HEK293 (cell line): Measurements from ENCODE around the gene CA12.

Experiments used
- REST ChIP-seq: fragments of 450-650 bp; formaldehyde crosslinking; IDR thresholded peaks from 2 replicates; pipeline ENCODE4 v1.5.1; 2016; ENCODE audit warnings: missing biosample characterization, missing genetic modification characterization
- SCRT2 ChIP-seq: fragments of 450-650 bp; formaldehyde crosslinking; IDR thresholded peaks from 2 replicates; pipeline ENCODE4 v1.5.1; 2016; ENCODE audit warnings: missing biosample characterization, missing genetic modification characterization
- TCF7L2 ChIP-seq: IDR thresholded peaks from 2 replicates; pipeline ENCODE4 v1.6.1; 2011; ENCODE audit warnings: low read depth, mild to moderate bottlenecking, inconsistent platforms, low read length, moderate library complexity, borderline replicate concordance
- ZNF510 ChIP-seq: fragments of 450-650 bp; formaldehyde crosslinking; IDR thresholded peaks from 2 replicates; pipeline ENCODE4 v1.5.1; 2018; ENCODE audit warnings: mild to moderate bottlenecking, missing genetic modification characterization, missing biosample characterization; ENCODE audit not compliant: insufficient replicate concordance
- ZNF768 ChIP-seq: fragments of 450-650 bp; formaldehyde crosslinking; IDR thresholded peaks from 2 replicates; pipeline ENCODE4 v1.5.1; 2018; ENCODE audit warnings: missing biosample characterization, mild to moderate bottlenecking, missing genetic modification characterization
- ZNF777 ChIP-seq: fragments of 450-650 bp; formaldehyde crosslinking; IDR thresholded peaks from 2 replicates; pipeline ENCODE4 v1.5.1; 2017; ENCODE audit warnings: missing biosample characterization, missing genetic modification characterization, borderline replicate concordance
- ZNF792 ChIP-seq: fragments of 450-650 bp; formaldehyde crosslinking; IDR thresholded peaks from 2 replicates; pipeline ENCODE4 v1.5.1; 2016; ENCODE audit warnings: missing biosample characterization, missing genetic modification characterization
- TF ChIP-seq, protein P1 (sequence below): IDR thresholded peaks from 2 replicates; pipeline ENCODE4 v1.6.1; 2011; ENCODE audit warnings: mild to moderate bottlenecking, low read depth, low read length, borderline replicate concordance
- TF ChIP-seq, protein P2 (sequence below): fragments of 450-650 bp; formaldehyde crosslinking; IDR thresholded peaks from 2 replicates; pipeline ENCODE4 v1.5.1; 2016; ENCODE audit warnings: missing biosample characterization, missing genetic modification characterization

DNA sequence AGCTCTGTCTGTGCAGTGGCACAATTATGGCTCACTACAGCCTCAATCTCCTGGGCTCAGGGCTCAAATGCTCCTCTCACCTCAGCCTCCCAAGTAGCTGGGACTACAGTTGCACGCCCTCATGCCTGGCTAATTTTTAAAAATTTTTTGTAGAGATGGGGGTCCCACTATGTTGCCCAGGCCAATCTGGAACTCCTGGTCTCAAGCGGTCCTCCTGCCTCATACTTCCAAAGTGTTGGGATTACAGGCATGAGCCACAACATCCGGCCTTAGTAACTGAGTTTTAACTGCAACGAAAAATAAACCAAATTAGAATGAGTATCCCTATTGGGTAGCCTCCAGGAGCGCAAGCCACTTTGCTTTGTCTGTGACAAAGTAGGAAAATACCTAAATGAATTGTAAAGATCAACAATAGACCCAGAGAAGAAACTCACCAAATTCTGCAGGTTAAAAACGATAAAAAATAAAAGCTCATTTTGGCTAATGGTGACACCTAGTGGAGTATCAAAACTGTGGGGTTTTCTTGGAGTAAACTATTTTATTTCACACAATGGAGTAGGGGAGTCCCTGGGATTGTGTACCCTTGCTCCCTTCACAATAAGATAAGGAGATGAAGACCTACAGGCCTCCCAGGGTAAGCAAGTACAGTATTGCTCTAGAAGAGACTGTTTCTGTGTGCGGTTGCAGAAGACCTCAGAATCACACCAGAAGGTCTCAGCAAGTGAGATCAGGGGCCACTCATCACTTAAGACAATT, 21.0 kb upstream of the CA12 start:
- TF ChIP-seq ZNF792 (tag by site-specific recombination) (no peak), ZNF777 (tag by site-specific recombination) (no peak), ZNF768 (tag by site-specific recombination) (no peak), SCRT2 (tag by site-specific recombination) (no peak), ZNF510 (tag by site-specific recombination) (no peak), REST (tag by site-specific recombination) (no peak), TCF7L2 (no peak)
- TF ChIP-seq, protein P1, sequence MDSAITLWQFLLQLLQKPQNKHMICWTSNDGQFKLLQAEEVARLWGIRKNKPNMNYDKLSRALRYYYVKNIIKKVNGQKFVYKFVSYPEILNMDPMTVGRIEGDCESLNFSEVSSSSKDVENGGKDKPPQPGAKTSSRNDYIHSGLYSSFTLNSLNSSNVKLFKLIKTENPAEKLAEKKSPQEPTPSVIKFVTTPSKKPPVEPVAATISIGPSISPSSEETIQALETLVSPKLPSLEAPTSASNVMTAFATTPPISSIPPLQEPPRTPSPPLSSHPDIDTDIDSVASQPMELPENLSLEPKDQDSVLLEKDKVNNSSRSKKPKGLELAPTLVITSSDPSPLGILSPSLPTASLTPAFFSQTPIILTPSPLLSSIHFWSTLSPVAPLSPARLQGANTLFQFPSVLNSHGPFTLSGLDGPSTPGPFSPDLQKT, result no peak
- TF ChIP-seq, protein P2, sequence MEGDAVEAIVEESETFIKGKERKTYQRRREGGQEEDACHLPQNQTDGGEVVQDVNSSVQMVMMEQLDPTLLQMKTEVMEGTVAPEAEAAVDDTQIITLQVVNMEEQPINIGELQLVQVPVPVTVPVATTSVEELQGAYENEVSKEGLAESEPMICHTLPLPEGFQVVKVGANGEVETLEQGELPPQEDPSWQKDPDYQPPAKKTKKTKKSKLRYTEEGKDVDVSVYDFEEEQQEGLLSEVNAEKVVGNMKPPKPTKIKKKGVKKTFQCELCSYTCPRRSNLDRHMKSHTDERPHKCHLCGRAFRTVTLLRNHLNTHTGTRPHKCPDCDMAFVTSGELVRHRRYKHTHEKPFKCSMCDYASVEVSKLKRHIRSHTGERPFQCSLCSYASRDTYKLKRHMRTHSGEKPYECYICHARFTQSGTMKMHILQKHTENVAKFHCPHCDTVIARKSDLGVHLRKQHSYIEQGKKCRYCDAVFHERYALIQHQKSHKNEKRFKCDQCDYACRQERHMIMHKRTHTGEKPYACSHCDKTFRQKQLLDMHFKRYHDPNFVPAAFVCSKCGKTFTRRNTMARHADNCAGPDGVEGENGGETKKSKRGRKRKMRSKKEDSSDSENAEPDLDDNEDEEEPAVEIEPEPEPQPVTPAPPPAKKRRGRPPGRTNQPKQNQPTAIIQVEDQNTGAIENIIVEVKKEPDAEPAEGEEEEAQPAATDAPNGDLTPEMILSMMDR, result no peak
